Adrenal gland (tissue), 12 donors: ENCODE results near the gene CUL4A. TPM values are rescaled to one million over a fixed set of nuclear protein-coding genes. Genes with fewer than 3 reads are reported as not detected.

ENCODE experiments used
- DNase-seq, 7 donors: peaks; one replicate each; pipeline ENCODE4 v3.0.0-alpha.2; 2019 to 2020
- H3K27ac ChIP-seq, 5 donors: fragments of 200-600 bp; sonication (generic) in 4 of 5; 1 replicate in 3 of 5; 2 replicates in 2 of 5; pipeline versions ENCODE4 v1.5.1 to v1.8.0; 2016 to 2020; ENCODE audit warnings: mild to moderate bottlenecking in 1 of 5
- H3K27me3 ChIP-seq: fragments of 200-600 bp; 2 replicates; pipeline ENCODE4 v1.8.0; 2021
- H3K36me3 ChIP-seq, 2 donors: fragments of 200-600 bp; replicated peaks in 1 of 2; 1 replicate in 1 of 2; 2 replicates in 1 of 2; pipeline versions ENCODE4 v1.5.1 to v1.8.0; 2018 to 2022
- H3K4me1 ChIP-seq, 2 donors: fragments of 200-600 bp; replicated peaks in 1 of 2; 1 replicate in 1 of 2; 2 replicates in 1 of 2; pipeline versions ENCODE4 v1.5.1 to v1.8.0; 2018 to 2021
- H3K4me3 ChIP-seq, 4 donors: fragments of 200-600 bp; sonication (generic) in 3 of 4; one replicate each; pipeline ENCODE4 v1.5.1; 2016 to 2018
- H3K9me3 ChIP-seq, 3 donors: fragments of 200-600 bp; sonication (generic) in 1 of 3; replicated peaks in 1 of 3; 1 replicate in 2 of 3; 2 replicates in 1 of 3; pipeline versions ENCODE4 v1.5.1 to v1.8.0; 2016 to 2021
- POLR2A ChIP-seq, 2 donors: fragments of 450-650 bp; IDR thresholded peaks; one replicate each; pipeline ENCODE4 v1.6.1; 2017; ENCODE audit warnings: antibody characterized with exemption in 2 of 2, mild to moderate bottlenecking in 2 of 2, moderate library complexity in 1 of 2
- WGBS, 4 donors: extraction: QIAGEN DNeasy Blood & Tissue Kit in 2 of 4; methylation state at CpG; one replicate each; pipeline versions ENCODE4 v1.1.5 to v1.1.7; 2013 to 2017; 5-methylcytosine and 5-hydroxymethylcytosine counted together
- intact Hi-C, 2 donors: fragments of 100-400 bp; cut with DNase I; formaldehyde crosslinking; loops; one replicate each; pipeline versions ENCODE4 v1.14.1 to v1.15.0; 2022 to 2023
- polyA plus RNA-seq, 3 donors: library from polyadenylated mRNA; stranded (reverse); fragments of 200-250 nt in 2 of 3; fragments of 350-450 nt in 1 of 3; fragmentation: Illumina TruSeq in 1 of 3; extraction: RNeasy Lipid Tissue Mini Kit (QIAGEN cat#74804) in 1 of 3; gene quantifications; one replicate each; pipeline ENCODE4 v1.2.3, GENCODE V29; 2013 to 2014
- total RNA-seq, 9 donors: library from RNA; depleted of rRNA in 4 of 9; stranded (reverse); fragments of >200 nt in 4 of 9; fragments of 120-200 nt in 1 of 9; fragmentation: NEBNext Ultra II Directional in 1 of 9; extraction: Animal tissue kit (Norgen Biotek cat#: 25700) in 1 of 9; gene quantifications; one replicate each; pipeline versions ENCODE4 v1.1.0 to v1.2.4, GENCODE V29; 2013 to 2023
- TF ChIP-seq, protein P1 (sequence below), 6 experiments: fragments of 450-650 bp in 4 of 6; fragments of 200-600 bp in 2 of 6; sonication (generic) in 1 of 6; IDR thresholded peaks; 1 replicate in 5 of 6; 2 replicates in 1 of 6; pipeline versions ENCODE4 v1.5.1 to v1.8.0; 2016 to 2021; ENCODE audit warnings: antibody characterized with exemption in 6 of 6, mild to moderate bottlenecking in 2 of 6, moderate library complexity in 1 of 6
- donor health status: healthy with polysubstance abuse.
- donor health status: Bipolar disorder and iron deficiency.
- donor health status: DM: yes; HTN: yes; CAD: no.
- donor health status: DM: no; HTN: no; CAD: no.
- donor health status: DM: no; HTN: no; CAD: no.
- donor health status: DM: yes; HTN: yes; CAD: no.

The CUL4A gene
- total and polyA plus RNA-seq, 12 donors: 27.6 to 90.4 (median 58.7) TPM

DNA sequence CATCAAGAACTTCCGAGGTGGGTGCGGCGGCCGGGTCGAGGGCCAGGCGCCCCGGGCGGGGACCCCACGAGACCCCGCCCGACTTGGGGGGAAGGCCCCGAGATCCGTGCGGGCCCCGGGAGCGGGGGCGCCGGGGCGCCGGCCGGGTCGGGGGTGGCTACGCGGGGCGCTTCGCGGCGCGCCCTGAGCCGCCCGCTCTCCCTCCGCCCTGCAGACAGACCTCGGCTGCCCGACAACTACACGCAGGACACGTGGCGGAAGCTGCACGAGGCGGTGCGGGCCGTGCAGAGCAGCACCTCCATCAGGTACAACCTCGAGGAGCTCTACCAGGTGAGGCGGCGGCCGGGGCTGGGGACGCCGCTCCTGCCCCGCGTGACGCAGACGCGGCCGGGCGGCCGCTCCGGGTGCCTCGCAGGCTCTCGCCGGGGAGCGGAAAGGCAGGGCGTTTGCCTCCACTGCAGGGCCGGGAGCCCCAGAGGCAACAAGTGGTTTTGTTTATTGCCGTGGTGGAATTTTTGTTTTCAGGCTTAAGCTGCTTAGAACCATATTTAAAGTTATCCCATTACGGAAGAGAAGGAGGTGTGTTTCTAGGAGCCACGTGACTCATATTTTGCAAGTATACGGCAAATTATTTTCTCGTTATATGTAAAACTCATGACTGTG is 477 bp downstream of the CUL4A start:
- DNase-seq: peak in 6 of 7 donors; percentile 58 to 70 (median 60)
- peak overlapping the region; percentile 71 to 98 (median 97) for H3K27ac ChIP-seq
- TF ChIP-seq POLR2A (IDR thresholded peaks at IDR 0.05): peak in 1 of 2 donors; percentile 46
- TF ChIP-seq, protein P1, sequence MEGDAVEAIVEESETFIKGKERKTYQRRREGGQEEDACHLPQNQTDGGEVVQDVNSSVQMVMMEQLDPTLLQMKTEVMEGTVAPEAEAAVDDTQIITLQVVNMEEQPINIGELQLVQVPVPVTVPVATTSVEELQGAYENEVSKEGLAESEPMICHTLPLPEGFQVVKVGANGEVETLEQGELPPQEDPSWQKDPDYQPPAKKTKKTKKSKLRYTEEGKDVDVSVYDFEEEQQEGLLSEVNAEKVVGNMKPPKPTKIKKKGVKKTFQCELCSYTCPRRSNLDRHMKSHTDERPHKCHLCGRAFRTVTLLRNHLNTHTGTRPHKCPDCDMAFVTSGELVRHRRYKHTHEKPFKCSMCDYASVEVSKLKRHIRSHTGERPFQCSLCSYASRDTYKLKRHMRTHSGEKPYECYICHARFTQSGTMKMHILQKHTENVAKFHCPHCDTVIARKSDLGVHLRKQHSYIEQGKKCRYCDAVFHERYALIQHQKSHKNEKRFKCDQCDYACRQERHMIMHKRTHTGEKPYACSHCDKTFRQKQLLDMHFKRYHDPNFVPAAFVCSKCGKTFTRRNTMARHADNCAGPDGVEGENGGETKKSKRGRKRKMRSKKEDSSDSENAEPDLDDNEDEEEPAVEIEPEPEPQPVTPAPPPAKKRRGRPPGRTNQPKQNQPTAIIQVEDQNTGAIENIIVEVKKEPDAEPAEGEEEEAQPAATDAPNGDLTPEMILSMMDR (IDR thresholded peaks at IDR 0.05): peak in 3 of 6 experiments; percentile 15 to 30 (median 24)
- H3K4me3 ChIP-seq: peak overlapping the region in 3 of 4 donors; percentile 57 to 87 (median 71)
- no peaks in the 10 kb centered on the region for H3K27me3 ChIP-seq
- WGBS, 4 donors: 0 to 1% (median 1%) methylated on average over 10 to 67 of the region's 67 CpGs
- peaks cover 0 to 10% of the 10 kb centered on the region in 2 donors for H3K36me3 ChIP-seq
- intact Hi-C loops: no loop called here
- peaks cover 9 to 39% of the 10 kb centered on the region in 2 donors for H3K4me1 ChIP-seq
- H3K9me3 ChIP-seq: no peaks in the 10 kb centered on the region

DNA sequence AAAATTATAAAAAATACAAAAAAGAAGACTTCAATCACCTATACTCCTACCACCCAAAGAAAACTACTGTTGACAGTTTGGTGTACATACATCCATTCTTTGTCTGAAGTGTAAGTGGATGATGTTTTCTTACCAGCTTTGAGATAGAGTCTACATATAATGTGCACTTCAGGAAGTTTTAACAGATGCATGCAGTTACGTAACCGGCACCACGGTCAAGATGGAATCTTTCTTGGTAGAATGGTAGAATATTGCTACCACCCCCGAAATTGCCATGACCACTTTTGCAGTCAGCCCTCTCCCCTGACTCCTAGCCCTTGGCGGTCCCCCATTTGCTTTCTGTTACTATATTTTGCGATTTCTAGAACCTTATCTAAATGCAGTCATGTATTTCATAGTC is 1.4 kb downstream of the CUL4A start:
- WGBS, 4 donors: 87 to 97% (median 89%) methylated on average over 6 of the region's 6 CpGs
- peak overlapping the region in 1 of 4 donors; percentile 87 for H3K4me3 ChIP-seq
- TF ChIP-seq, protein P1 (IDR thresholded peaks at IDR 0.05): no peak
- no peak for TF ChIP-seq POLR2A (IDR thresholded peaks at IDR 0.05)

DNA sequence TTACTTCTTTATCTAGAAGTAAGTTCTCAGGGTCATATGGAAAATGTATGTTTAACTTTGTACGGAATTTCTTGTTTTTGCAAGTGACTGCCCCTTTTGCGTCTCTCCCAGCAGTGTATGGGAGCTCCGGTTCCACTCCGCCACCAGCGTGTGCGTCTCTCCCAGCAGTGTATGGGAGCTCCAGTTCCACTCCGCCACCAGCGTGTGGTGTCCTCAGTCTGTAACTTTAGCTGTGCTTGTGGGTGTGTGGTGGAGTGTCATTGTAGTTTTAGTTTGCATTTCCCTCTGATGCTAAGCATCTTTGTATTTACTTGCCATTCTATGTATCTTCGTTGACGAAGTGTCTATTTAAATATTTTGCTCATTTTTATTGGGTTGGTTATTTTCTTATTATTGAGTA is 2.4 kb downstream of the CUL4A start:
- H3K4me3 ChIP-seq: no peak overlapping the region
- no peak overlapping the region for H3K27ac ChIP-seq
- H3K27me3 ChIP-seq: no peaks in the 10 kb centered on the region
- intact Hi-C loops: no loop called here
- no peaks in the 10 kb centered on the region for H3K9me3 ChIP-seq
- TF ChIP-seq POLR2A (IDR thresholded peaks at IDR 0.05): no peak
- TF ChIP-seq, protein P1 (IDR thresholded peaks at IDR 0.05): no peak
- peaks cover 0 to 5% of the 10 kb centered on the region in 2 donors for H3K36me3 ChIP-seq
- DNase-seq: no peak
- WGBS, 4 donors: 96 to 98% (median 97%) methylated on average over 10 of the region's 10 CpGs
- peaks cover 21 to 30% of the 10 kb centered on the region in 2 donors for H3K4me1 ChIP-seq

More for the DNA sequence above, 1.4 kb downstream of the CUL4A start:
- intact Hi-C loops: no loop called here
- H3K27me3 ChIP-seq: no peaks in the 10 kb centered on the region
- DNase-seq: no peak
- no peak overlapping the region for H3K27ac ChIP-seq
- H3K36me3 ChIP-seq: peaks cover 0 to 10% of the 10 kb centered on the region in 2 donors
- peaks cover 11 to 30% of the 10 kb centered on the region in 2 donors for H3K4me1 ChIP-seq
- H3K9me3 ChIP-seq: no peaks in the 10 kb centered on the region

DNA sequence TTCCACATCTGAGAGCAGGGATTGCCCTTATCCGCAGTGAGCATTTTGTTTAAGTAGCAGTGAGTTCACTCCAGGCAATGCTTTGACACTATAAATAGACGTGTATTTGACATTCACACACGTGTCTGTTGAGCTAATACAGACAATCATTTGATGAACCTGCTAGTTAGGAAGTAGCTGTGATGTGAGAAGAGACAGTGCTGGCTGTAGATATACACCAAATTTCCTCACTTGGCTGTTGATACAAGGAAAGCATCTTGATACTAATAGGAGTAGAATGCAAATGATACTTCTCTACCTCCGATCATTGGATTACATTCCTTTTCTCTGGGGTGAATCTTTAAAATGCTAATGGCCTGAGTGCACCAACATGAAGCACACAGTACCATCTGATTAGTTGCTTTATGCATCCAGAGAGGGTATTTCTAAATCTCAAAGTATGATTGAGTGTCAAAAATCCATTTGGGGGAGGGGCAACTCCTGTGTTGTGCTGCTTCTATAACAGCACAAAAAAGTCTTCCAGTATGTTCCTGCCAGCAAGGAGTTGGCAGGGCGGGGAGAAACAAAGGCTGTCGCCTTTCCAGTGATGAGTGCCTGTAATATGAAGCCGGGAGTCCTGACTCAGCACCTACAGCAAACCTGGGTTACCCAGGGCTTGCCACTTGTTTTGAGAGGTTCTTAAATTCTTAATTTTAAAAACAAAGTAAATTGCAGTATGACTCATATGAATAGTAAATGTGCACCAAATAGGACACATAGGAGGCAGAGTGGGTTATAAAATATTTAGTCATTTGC is 7.0 kb downstream of the CUL4A start:
- peak overlapping the region; percentile 1 to 77 (median 55) for H3K27ac ChIP-seq
- H3K36me3 ChIP-seq: peaks cover 0 to 17% of the 10 kb centered on the region in 2 donors
- DNase-seq: peak; percentile 63 to 87 (median 82)
- H3K4me1 ChIP-seq: peaks cover 16 to 20% of the 10 kb centered on the region in 2 donors
- peak overlapping the region in 1 of 4 donors; percentile 3 for H3K4me3 ChIP-seq
- intact Hi-C loops: no loop called here
- H3K9me3 ChIP-seq: no peaks in the 10 kb centered on the region
- peak in 1 of 2 donors; percentile 26 for TF ChIP-seq POLR2A (IDR thresholded peaks at IDR 0.05)
- TF ChIP-seq, protein P1 (IDR thresholded peaks at IDR 0.05): no peak
- H3K27me3 ChIP-seq: no peaks in the 10 kb centered on the region
- WGBS, 4 donors: 31 to 38% (median 33%) methylated on average over 7 of the region's 7 CpGs
